ENCODE measurements around the gene DMXL2.

- TF ChIP-seq CTCF (IDR thresholded peaks at IDR 0.05) (no peak), POLR2A (IDR thresholded peaks at IDR 0.05) (no peak)
These were observed 20.8 kb downstream of the DMXL2 start for GRCh38 chr15:51601801-51602200.
